ENCODE measurements around the gene SLC22A17. TPM values are rescaled to one million over a fixed set of nuclear protein-coding genes. Genes with fewer than 3 reads are reported as not detected.

Gene SLC22A17
- total and polyA plus RNA-seq, 2 of the 4 experiments (the other 2 are of a cell fraction) = 6.6 to 36.0 TPM

DNA sequence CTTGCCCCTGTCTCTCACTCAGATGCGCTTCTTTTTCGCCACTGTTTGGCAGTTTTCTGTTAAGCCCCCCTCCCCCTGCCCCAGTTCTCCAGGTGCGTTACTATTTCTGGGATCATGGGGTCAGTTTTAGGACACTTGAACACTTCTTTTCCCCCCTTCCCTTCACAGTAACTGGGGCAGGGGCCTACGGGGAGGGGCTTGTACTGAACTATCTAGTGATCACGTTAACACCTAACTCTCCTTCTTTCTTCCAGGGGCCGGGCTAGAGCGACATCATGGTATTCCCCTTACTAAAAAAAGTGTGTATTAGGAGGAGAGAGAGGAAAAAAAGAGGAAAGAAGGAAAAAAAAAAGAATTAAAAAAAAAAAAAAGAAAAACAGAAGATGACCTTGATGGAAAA, 27.7 kb downstream of the SLC22A17 start:
- CTCF ChIA-PET = interaction anchor here (0.9 kb wide), 1 partner anchor 139 kb away, joined by 6 read pairs; no protein-coding TSS in a partner anchor

More for the DNA sequence above, 27.7 kb downstream of the SLC22A17 start:
- H3K9me3 ChIP-seq (ENCODE audit: control insufficient read depth, insufficient read depth, low read length) = no peaks in the 10 kb centered on the region
- H3K23ac ChIP-seq (ENCODE audit: low read depth, low read length) = no peak overlapping the region
- H3K36me3 ChIP-seq (ENCODE audit: control insufficient read depth, insufficient read depth, low read length) = peaks cover 25% of the 10 kb centered on the region
- WGBS, 2 experiments (ENCODE audit: extremely low coverage in 2 of 2, insufficient read length in 1 of 2) = 100% methylated on average over 1 of the region's 7 CpGs; no CpG with 5 or more reads in 1 of the 2 experiments
- no peaks in the 10 kb centered on the region for H3K9me1 ChIP-seq (ENCODE audit: insufficient read depth, low read length)
- no peak overlapping the region for H3K56ac ChIP-seq (ENCODE audit: extremely low read depth, insufficient read depth, low read length)
- no peak overlapping the region for H2BK5ac ChIP-seq (ENCODE audit: low read depth, low read length, poor library complexity, severe bottlenecking)
- no peak overlapping the region for H2AK5ac ChIP-seq (ENCODE audit: low read depth, low read length)
- no peak overlapping the region for H3K4me2 ChIP-seq (ENCODE audit: low read depth, low read length)
- TF ChIP-seq BHLHE40 (IDR thresholded peaks at IDR 0.05; ENCODE audit: low read depth, low read length) = no peak
- TF ChIP-seq MAFK (IDR thresholded peaks at IDR 0.05; ENCODE audit: low read depth, low read length) = no peak
- no peak for TF ChIP-seq USF2 (IDR thresholded peaks at IDR 0.05; ENCODE audit: low read depth, low read length)
- no peak for TF ChIP-seq RCOR1 (IDR thresholded peaks at IDR 0.05; ENCODE audit: insufficient replicate concordance, low read length)
- TF ChIP-seq SMC3 (IDR thresholded peaks at IDR 0.05; ENCODE audit: low read depth, low read length) = no peak
- no peak overlapping the region for H2BK15ac ChIP-seq (ENCODE audit: low read depth, low read length)
- no peak overlapping the region for H2AFZ ChIP-seq (replicated peaks; ENCODE audit: low read length, poor library complexity)
- H2BK20ac ChIP-seq (ENCODE audit: low read depth, low read length) = no peak overlapping the region
- peaks cover 16% of the 10 kb centered on the region; the same call in 1 of the 2 replicates for H4K20me1 ChIP-seq (ENCODE audit: insufficient read depth, low read length)
- H3K4me3 ChIP-seq (ENCODE audit: insufficient read depth, low read depth, low read length) = no peak overlapping the region
- no peak overlapping the region for H4K8ac ChIP-seq (ENCODE audit: low read depth in 2 of 2, low read length in 2 of 2)
- no peak overlapping the region for H3K4ac ChIP-seq (ENCODE audit: low read depth, low read length)
- intact Hi-C loops (cut with micrococcal nuclease) = no loop called here
- H3K14ac ChIP-seq (replicated peaks; ENCODE audit: low read depth, low read length) = no peak overlapping the region
- peaks cover 18 to 36% of the 10 kb centered on the region in 2 experiments for H3K79me1 ChIP-seq (ENCODE audit: low read depth in 1 of 2, low read length in 2 of 2)
- ATAC-seq (ENCODE audit: low read depth) (no peak), DNase-seq (no peak)
- no peak overlapping the region for H3K18ac ChIP-seq (ENCODE audit: low read depth, low read length)
- dilution Hi-C loops (cut with HindIII; ENCODE audit: low sequenced_read_pairs, unreplicated experiment) = no loop called here
- no peak overlapping the region for H3K27ac ChIP-seq (ENCODE audit: insufficient read depth, low read length)
- no peak overlapping the region for H4K5ac ChIP-seq (ENCODE audit: low read depth, low read length)
- no peak overlapping the region for H2AK9ac ChIP-seq (replicated peaks; ENCODE audit: low read depth, low read length, poor library complexity)
- no peak overlapping the region for H3K9ac ChIP-seq (ENCODE audit: low read depth, low read length)
- H2BK120ac ChIP-seq (ENCODE audit: low read depth, low read length) = no peak overlapping the region
- in situ Hi-C loops (cut with MboI; ENCODE audit: low sequenced_read_pairs) = loop anchor here (10.0 to 25.0 kb wide), 5 partner anchors 50 to 1112 kb away; partner anchors contain the start of genes CBLN3, CMTM5, EMC9 and FITM1
- H4K91ac ChIP-seq (ENCODE audit: insufficient read depth, low read depth, low read length) = no peak overlapping the region
- H3K4me1 ChIP-seq (ENCODE audit: control insufficient read depth, insufficient read depth, low read length) = peaks cover 6% of the 10 kb centered on the region; the same call in 1 of the 2 replicates
- POLR2A ChIA-PET (ENCODE audit: unreplicated experiment) = no interaction called here
- no TSS peak for BruUV-seq (replicated peaks)
- H3K27me3 ChIP-seq (ENCODE audit: control insufficient read depth, insufficient read depth, low read length) = no peaks in the 10 kb centered on the region
